ENCODE data around the gene MR1.

GRCh38 chr1:181107711-181108110, 73.9 kb downstream of the MR1 start:
- no peak for TF ChIP-seq YY1 (IDR thresholded peaks at IDR 0.05; ENCODE audit: extremely low read depth, insufficient replicate concordance, low read depth, low read length)
- no peak for TF ChIP-seq ATF3 (IDR thresholded peaks at IDR 0.05)
- TF ChIP-seq EZH2 (IDR thresholded peaks at IDR 0.05) = no peak
- no peak for TF ChIP-seq RAD21 (IDR thresholded peaks at IDR 0.05; ENCODE audit: low read depth)

All from HCT116 (cell line).